Fibroblast of lung (primary cell): Measurements from ENCODE around the gene KLHL21.

Experiments
- CTCF ChIP-seq, 2 donors: IDR thresholded peaks in 1 of 2; conservative IDR thresholded peaks in 1 of 2; 1 replicate in 1 of 2; 2 replicates in 1 of 2; pipeline ENCODE4 v1.5.1; 2011 to 2012; ENCODE audit warnings: low read length in 2 of 2, control low read depth in 1 of 2, inconsistent platforms in 1 of 2, low read depth in 1 of 2, mild to moderate bottlenecking in 1 of 2
- EZH2 ChIP-seq: IDR thresholded peaks from 2 replicates; pipeline ENCODE4 v1.5.1; 2012; ENCODE audit warnings: low read length, control low read depth, mild to moderate bottlenecking; ENCODE audit errors: missing control alignments

GRCh38 chr1:6546326-6546725 is 56.3 kb downstream of the KLHL21 start:
- TF ChIP-seq CTCF (conservative IDR thresholded peaks at IDR 0.05 in 1 of 2, IDR thresholded peaks at IDR 0.05 in 1 of 2; ENCODE audit: low read depth in 1 of 2, low read length in 2 of 2) = no peak
- no peak for TF ChIP-seq EZH2
